AG09319 (cell line): Measurements from ENCODE around the gene HES5.

Experiments
- DNase-seq: peaks from one replicate; pipeline ENCODE4 v3.0.0-alpha.2; 2010; ENCODE audit warnings: low read depth; ENCODE audit errors: extremely low read depth
- CTCF ChIP-seq: IDR thresholded peaks from 2 replicates; pipeline ENCODE4 v1.5.1; 2011; ENCODE audit warnings: low read depth, mild to moderate bottlenecking, inconsistent platforms, low read length, moderate library complexity

The HES5 gene

GRCh38 chr1:2534687-2535441, 4.8 kb upstream of the HES5 start:
- DNase-seq, result no peak
- TF ChIP-seq CTCF, result no peak

- TF ChIP-seq CTCF, result no peak
- DNase-seq, result no peak
Observed at GRCh38 chr1:2534315-2534686, 4.2 kb upstream of the HES5 start.

GRCh38 chr1:2533365-2533764, 3.3 kb upstream of the HES5 start:
- DNase-seq, result no peak

GRCh38 chr1:2532485-2533160, 2.6 kb upstream of the HES5 start:
- DNase-seq, result no peak
- TF ChIP-seq CTCF, result no peak

More at GRCh38 chr1:2533365-2533764, 3.3 kb upstream of the HES5 start:
- no peak for TF ChIP-seq CTCF

GRCh38 chr1:2530513-2531361, 674 bp upstream of the HES5 start:
- TF ChIP-seq CTCF, result no peak
- no peak for DNase-seq

GRCh38 chr1:2528966-2529783, 888 bp downstream of the HES5 start:
- DNase-seq, result no peak
- no peak for TF ChIP-seq CTCF
